Esophagus squamous epithelium (tissue), 5 donors: ENCODE data around the gene AFF3. TPM values are rescaled to one million over a fixed set of nuclear protein-coding genes. Genes with fewer than 3 reads are reported as not detected.

ENCODE experiments used
- DNase-seq: peaks from one replicate; lab custom pipeline; 2025; lab: John Stamatoyannopoulos, UW
- H3K27ac ChIP-seq, 4 donors: fragments of 200-600 bp; sonication (generic); one replicate each; pipeline ENCODE4 v1.5.1; 2016 to 2019; ENCODE audit warnings: mild to moderate bottlenecking in 1 of 4
- H3K27me3 ChIP-seq, 4 donors: fragments of 200-600 bp; sonication (generic); 1 replicate in 3 of 4; 2 replicates in 1 of 4; pipeline versions ENCODE4 v1.5.1 to v1.6.0; 2017 to 2021; ENCODE audit warnings: antibody characterized with exemption in 1 of 4
- H3K36me3 ChIP-seq, 3 donors: fragments of 200-600 bp; sonication (generic); one replicate each; pipeline ENCODE4 v1.5.1; 2016 to 2019
- H3K4me1 ChIP-seq, 3 donors: fragments of 200-600 bp; sonication (generic); one replicate each; pipeline ENCODE4 v1.5.1; 2017 to 2019
- H3K4me3 ChIP-seq, 4 donors: fragments of 200-600 bp; sonication (generic); 1 replicate in 3 of 4; 2 replicates in 1 of 4; pipeline ENCODE4 v1.5.1; 2016 to 2019; ENCODE audit warnings: mild to moderate bottlenecking in 2 of 4, moderate library complexity in 1 of 4
- H3K9me3 ChIP-seq, 3 donors: fragments of 200-600 bp; sonication (generic); one replicate each; pipeline ENCODE4 v1.5.1; 2016 to 2019
- POLR2A ChIP-seq, 4 donors: fragments of 450-650 bp; IDR thresholded peaks; one replicate each; pipeline ENCODE4 v1.6.1; 2017; ENCODE audit warnings: antibody characterized with exemption in 4 of 4, mild to moderate bottlenecking in 4 of 4, moderate library complexity in 3 of 4
- WGBS, 2 donors: methylation state at CpG; one replicate each; pipeline ENCODE4 v1.1.5; 2018; 5-methylcytosine and 5-hydroxymethylcytosine counted together
- intact Hi-C: fragments of 100-400 bp; cut with DNase I; formaldehyde crosslinking; loops from one replicate; pipeline ENCODE4 v1.15.0; 2022
- total RNA-seq, 4 donors: library from RNA; depleted of rRNA; stranded (reverse); fragments of >200 nt; gene quantifications; one replicate each; pipeline ENCODE4 v1.1.0, GENCODE V29; 2016
- TF ChIP-seq, protein P1 (sequence below), 6 experiments: fragments of 450-650 bp in 4 of 6; fragments of 200-600 bp in 2 of 6; sonication (generic) in 2 of 6; IDR thresholded peaks; one replicate each; pipeline ENCODE4 v1.5.1; 2016 to 2019; ENCODE audit warnings: antibody characterized with exemption in 6 of 6, mild to moderate bottlenecking in 4 of 6, moderate library complexity in 4 of 6
- donor health status: DM: yes; HTN: yes; CAD: no.

AFF3 gene
- total RNA-seq, 4 donors from 2014 or later = 1.2 to 9.7 (median 3.8) TPM

DNA sequence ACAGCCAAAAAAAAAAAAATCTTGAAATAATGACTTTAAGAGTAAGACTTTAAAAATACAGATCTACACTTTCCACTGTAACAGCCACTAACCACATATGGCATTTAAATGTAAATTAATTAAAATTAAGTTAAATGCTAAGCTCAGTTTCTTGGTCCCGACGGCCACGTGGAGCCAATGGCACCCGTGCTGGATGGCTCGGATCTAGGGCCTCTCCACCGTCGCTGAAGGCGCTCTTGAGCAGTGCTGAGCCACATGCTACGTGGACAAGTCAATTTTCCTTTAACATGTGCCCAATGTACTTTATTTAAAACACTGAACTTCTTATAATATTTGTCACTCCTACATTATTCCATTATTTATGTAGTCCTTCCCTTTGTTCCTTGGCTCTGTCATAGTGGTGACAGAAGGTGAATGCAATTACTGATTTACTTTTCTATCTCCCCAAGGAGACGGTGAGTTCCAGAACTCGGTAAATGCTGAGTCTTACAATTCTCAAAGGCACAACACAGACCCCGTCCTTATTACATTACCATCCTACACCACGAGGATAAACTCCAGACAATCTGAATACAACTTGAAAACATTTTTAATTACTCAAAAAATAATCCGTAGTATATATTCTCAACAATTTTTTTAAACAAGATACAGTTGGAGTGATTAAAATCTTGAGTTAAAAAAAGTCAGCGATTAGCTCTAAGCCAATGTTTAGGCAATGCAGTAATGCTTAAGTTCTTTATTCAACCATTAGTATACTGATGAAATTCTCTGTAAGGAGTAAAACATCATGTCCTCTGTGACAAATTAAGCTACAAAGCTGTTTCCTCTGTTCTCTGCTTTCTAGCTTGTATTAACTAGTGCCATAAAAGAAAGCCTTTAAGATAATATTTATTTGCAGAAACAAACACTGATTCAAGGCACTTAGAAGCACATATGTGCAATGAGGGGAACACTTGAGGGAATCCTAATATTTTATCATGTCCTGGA is 95.1 kb downstream of the AFF3 start:
- intact Hi-C loops = no loop called here
- no peak overlapping the region for H3K4me3 ChIP-seq
- DNase-seq = no peak
- no peaks in the 10 kb centered on the region for H3K27me3 ChIP-seq
- WGBS, 2 donors = 65 to 74% methylated on average over 15 of the region's 15 CpGs
- H3K36me3 ChIP-seq = no peaks in the 10 kb centered on the region
- H3K4me1 ChIP-seq = no peaks in the 10 kb centered on the region
- TF ChIP-seq POLR2A (IDR thresholded peaks at IDR 0.05) = no peak
- TF ChIP-seq, protein P1, sequence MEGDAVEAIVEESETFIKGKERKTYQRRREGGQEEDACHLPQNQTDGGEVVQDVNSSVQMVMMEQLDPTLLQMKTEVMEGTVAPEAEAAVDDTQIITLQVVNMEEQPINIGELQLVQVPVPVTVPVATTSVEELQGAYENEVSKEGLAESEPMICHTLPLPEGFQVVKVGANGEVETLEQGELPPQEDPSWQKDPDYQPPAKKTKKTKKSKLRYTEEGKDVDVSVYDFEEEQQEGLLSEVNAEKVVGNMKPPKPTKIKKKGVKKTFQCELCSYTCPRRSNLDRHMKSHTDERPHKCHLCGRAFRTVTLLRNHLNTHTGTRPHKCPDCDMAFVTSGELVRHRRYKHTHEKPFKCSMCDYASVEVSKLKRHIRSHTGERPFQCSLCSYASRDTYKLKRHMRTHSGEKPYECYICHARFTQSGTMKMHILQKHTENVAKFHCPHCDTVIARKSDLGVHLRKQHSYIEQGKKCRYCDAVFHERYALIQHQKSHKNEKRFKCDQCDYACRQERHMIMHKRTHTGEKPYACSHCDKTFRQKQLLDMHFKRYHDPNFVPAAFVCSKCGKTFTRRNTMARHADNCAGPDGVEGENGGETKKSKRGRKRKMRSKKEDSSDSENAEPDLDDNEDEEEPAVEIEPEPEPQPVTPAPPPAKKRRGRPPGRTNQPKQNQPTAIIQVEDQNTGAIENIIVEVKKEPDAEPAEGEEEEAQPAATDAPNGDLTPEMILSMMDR (IDR thresholded peaks at IDR 0.05) = no peak
- no peaks in the 10 kb centered on the region for H3K9me3 ChIP-seq
- no peak overlapping the region for H3K27ac ChIP-seq

DNA sequence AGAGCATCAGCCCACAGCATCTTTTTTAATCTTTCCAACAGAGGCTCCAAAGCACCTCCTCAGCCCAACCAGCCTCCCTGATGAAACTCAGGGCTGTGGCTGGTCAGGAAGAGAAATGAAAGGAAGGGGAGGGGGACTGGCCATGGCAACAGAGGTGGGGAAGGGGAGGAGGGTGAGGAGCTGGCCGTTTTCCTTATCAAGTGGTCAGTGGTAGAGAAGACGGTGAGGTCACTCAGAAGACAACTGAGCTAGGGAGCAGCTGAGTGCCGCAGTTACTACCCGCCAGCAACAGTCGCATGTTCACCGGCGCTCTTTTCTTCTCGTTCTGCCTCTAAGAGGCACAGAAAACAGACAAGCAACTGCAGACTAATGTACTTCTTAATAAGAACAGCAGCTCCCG is 97.4 kb downstream of the AFF3 start:
- intact Hi-C loops = no loop called here
- Histone ChIP-seq H3K27me3 (peaks cover 0 to 6% (median 0%) of the 10 kb centered on the region in 4 donors), H3K36me3 (no peaks in the 10 kb centered on the region)

DNA sequence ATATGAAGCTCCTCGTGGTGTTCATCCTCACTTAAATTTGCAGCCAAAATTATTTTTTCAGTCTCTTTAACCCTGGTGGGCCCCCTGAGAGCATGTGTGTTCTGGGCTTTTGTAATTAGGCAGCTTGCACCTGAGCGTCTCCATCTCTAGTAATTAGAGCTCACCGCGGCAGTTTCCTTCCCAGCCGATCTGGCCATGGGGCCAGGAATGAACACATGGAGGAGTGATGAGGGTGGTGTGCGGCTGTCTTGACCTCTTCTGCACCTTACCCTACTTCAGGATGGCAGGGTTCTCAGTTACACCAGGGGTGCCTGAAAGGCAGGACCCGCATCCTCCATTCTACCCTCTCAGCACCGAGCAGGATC is 98.5 kb downstream of the AFF3 start:
- TF ChIP-seq, protein P1 (IDR thresholded peaks at IDR 0.05) = no peak
- DNase-seq = no peak
- no peak overlapping the region for H3K4me3 ChIP-seq
- WGBS, 2 donors = 78 to 91% methylated on average over 4 to 7 of the region's 8 CpGs
- no peak overlapping the region for H3K27ac ChIP-seq
- no peaks in the 10 kb centered on the region for H3K36me3 ChIP-seq
- no peaks in the 10 kb centered on the region for H3K9me3 ChIP-seq
- H3K27me3 ChIP-seq = peaks cover 0 to 6% (median 0%) of the 10 kb centered on the region in 4 donors
- intact Hi-C loops = no loop called here
- H3K4me1 ChIP-seq = no peaks in the 10 kb centered on the region

More for the DNA sequence above, 97.4 kb downstream of the AFF3 start:
- TF ChIP-seq, protein P1 (IDR thresholded peaks at IDR 0.05) = no peak
- TF ChIP-seq POLR2A (IDR thresholded peaks at IDR 0.05) = no peak
- Histone ChIP-seq H3K4me1 (no peaks in the 10 kb centered on the region), H3K9me3 (no peaks in the 10 kb centered on the region), H3K27ac (no peak overlapping the region), H3K4me3 (no peak overlapping the region)
- DNase-seq = no peak
- 87 to 88% methylated on average over 9 of the region's 9 CpGs for WGBS, 2 donors

DNA sequence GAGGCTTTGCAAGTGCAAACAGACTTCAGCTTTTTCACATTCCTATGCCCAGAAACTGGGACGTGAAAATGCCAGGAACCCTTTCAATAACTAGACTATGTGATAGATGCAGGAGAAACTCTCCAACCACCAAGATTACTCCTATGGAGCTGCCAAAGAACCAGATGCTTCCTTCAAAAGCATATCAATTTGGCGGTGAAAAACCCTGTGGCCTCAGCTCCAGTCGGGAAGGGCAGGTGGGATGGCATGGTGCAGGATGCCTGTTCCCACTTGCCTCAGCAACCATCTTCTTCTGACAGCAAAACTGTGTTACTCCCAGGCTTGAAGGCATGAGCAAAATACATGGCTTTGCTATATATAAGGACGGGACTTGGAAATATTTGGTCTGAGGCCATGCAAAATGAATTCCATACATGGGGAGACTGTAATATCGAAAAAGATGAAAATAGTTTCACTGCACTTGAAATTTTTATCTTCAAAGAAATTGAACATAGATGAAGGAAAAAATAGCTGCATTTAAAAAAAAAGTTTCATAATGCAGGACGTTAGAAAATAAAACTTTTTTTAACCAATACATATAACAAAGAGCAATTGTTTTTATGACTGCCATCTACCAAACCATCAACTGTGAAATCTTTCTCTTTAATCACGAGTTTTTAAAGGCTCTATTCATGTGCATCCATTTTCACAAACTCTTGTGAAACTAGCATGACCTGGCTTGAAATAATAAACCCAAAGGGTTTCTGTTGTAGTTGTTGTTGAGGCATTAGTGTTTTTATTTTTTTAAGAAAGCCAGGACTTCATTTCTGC is 99.1 kb downstream of the AFF3 start:
- Histone ChIP-seq H3K4me1 (no peaks in the 10 kb centered on the region), H3K27ac (no peak overlapping the region), H3K27me3 (peaks cover 0 to 6% (median 0%) of the 10 kb centered on the region in 4 donors), H3K4me3 (no peak overlapping the region), H3K9me3 (no peaks in the 10 kb centered on the region), H3K36me3 (no peaks in the 10 kb centered on the region)
- WGBS, 2 donors = 64 to 71% methylated on average over 6 to 7 of the region's 7 CpGs
- intact Hi-C loops = no loop called here
- no peak for DNase-seq
- TF ChIP-seq, protein P1 (IDR thresholded peaks at IDR 0.05) = no peak
- no peak for TF ChIP-seq POLR2A (IDR thresholded peaks at IDR 0.05)
